IMR-90 (cell line): ENCODE results near the gene FRG2. TPM values are rescaled to one million over a fixed set of nuclear protein-coding genes. Genes with fewer than 3 reads are reported as not detected.
"Not testable (repeated sequence)": the region's sequence is repeated elsewhere in the genome, so short reads cannot be mapped to it uniquely, and the experiment has no call there.

Experiments
- ATAC-seq: fragments of 200-7000 bp; cut with Tn5 transposase; 2 replicates; pipeline ENCODE4 v1.9.1; 2020; ENCODE audit warnings: low read depth, mild to moderate bottlenecking, moderate library complexity
- BruUV-seq: library from RNA; stranded (reverse); fragments of 400-500 nt; replicated peaks from 2 replicates; lab custom pipeline; 2021; lab: Mats Ljungman, UMichigan
- CTCF ChIA-PET: fragments of 300-600 bp; formaldehyde crosslinking; extraction: SDS; loops from one replicate; lab custom pipeline; 2021; ENCODE audit warnings: antibody characterized with exemption; lab: Yijun Ruan, JAX
- POLR2A ChIA-PET: fragments of 300-600 bp; sonication (Branson Sonifier 250); formaldehyde crosslinking; loops from one replicate; lab custom pipeline; 2022; ENCODE audit warnings: antibody characterized with exemption; ENCODE audit not compliant: unreplicated experiment; lab: Charles Lee
- DNase-seq: peaks from one replicate; pipeline ENCODE4 v3.0.0; 2013
- H2AFZ ChIP-seq: replicated peaks from 2 replicates; pipeline ENCODE3; 2013; ENCODE audit warnings: low read length, mild to moderate bottlenecking; ENCODE audit not compliant: poor library complexity
- H2AK5ac ChIP-seq: 2 replicates; pipeline ENCODE4 v1.6.1; 2013; ENCODE audit warnings: low read depth, low read length, inconsistent platforms
- H2AK9ac ChIP-seq: replicated peaks from 2 replicates; pipeline ENCODE3; 2013; ENCODE audit warnings: mild to moderate bottlenecking, low read depth, low read length, moderate library complexity; ENCODE audit not compliant: poor library complexity
- H2BK120ac ChIP-seq: 2 replicates; pipeline ENCODE4 v1.6.1; 2013; ENCODE audit warnings: low read depth, low read length, inconsistent platforms
- H2BK15ac ChIP-seq: 3 replicates; pipeline ENCODE4 v1.6.1; 2013; ENCODE audit warnings: low read depth, low read length, inconsistent platforms
- H2BK20ac ChIP-seq: 2 replicates; pipeline ENCODE4 v1.6.1; 2013; ENCODE audit warnings: low read depth, mild to moderate bottlenecking, inconsistent platforms, low read length, moderate library complexity
- H2BK5ac ChIP-seq: 2 replicates; pipeline ENCODE4 v1.6.1; 2013; ENCODE audit warnings: mild to moderate bottlenecking, low read depth, low read length, inconsistent platforms; ENCODE audit not compliant: poor library complexity, severe bottlenecking
- H3K14ac ChIP-seq: replicated peaks from 2 replicates; pipeline ENCODE4 v1.6.1; 2013; ENCODE audit warnings: low read depth, low read length, inconsistent platforms
- H3K18ac ChIP-seq: 2 replicates; pipeline ENCODE4 v1.6.1; 2013; ENCODE audit warnings: low read depth, low read length, control low read depth
- H3K23ac ChIP-seq: 2 replicates; pipeline ENCODE4 v1.6.1; 2013; ENCODE audit warnings: low read depth, low read length, inconsistent platforms
- H3K27ac ChIP-seq: 2 replicates; pipeline ENCODE4 v1.5.1; 2013; ENCODE audit warnings: mild to moderate bottlenecking, control low read depth, low read length; ENCODE audit not compliant: insufficient read depth
- H3K27me3 ChIP-seq: 2 replicates; pipeline ENCODE4 v1.6.1; 2013; ENCODE audit warnings: low read length; ENCODE audit not compliant: control insufficient read depth, insufficient read depth
- H3K36me3 ChIP-seq: 2 replicates; pipeline ENCODE4 v1.6.1; 2013; ENCODE audit warnings: low read length, mixed read lengths; ENCODE audit not compliant: control insufficient read depth, insufficient read depth
- H3K4ac ChIP-seq: 2 replicates; pipeline ENCODE4 v1.6.1; 2013; ENCODE audit warnings: low read depth, low read length, inconsistent platforms
- H3K4me1 ChIP-seq: 2 replicates; pipeline ENCODE4 v1.6.1; 2013; ENCODE audit warnings: low read length, mixed read lengths; ENCODE audit not compliant: control insufficient read depth, insufficient read depth
- H3K4me2 ChIP-seq: 2 replicates; pipeline ENCODE4 v1.6.1; 2013; ENCODE audit warnings: low read depth, mild to moderate bottlenecking, control low read depth, low read length, moderate library complexity
- H3K4me3 ChIP-seq: 2 replicates; pipeline ENCODE4 v1.5.1; 2013; ENCODE audit warnings: low read depth, mild to moderate bottlenecking, control low read depth, low read length, moderate library complexity; ENCODE audit not compliant: insufficient read depth
- H3K56ac ChIP-seq: 2 replicates; pipeline ENCODE4 v1.6.1; 2013; ENCODE audit warnings: low read length, inconsistent platforms; ENCODE audit not compliant: insufficient read depth; ENCODE audit errors: extremely low read depth
- H3K79me1 ChIP-seq, 2 experiments: 2 replicates each; pipeline ENCODE4 v1.6.1; 2013; ENCODE audit warnings: low read length in 2 of 2, inconsistent platforms in 1 of 2, low read depth in 1 of 2
- H3K9ac ChIP-seq: 2 replicates; pipeline ENCODE4 v1.6.1; 2013; ENCODE audit warnings: low read depth, low read length, control low read depth
- H3K9me1 ChIP-seq: 2 replicates; pipeline ENCODE4 v1.6.1; 2013; ENCODE audit warnings: low read length, inconsistent platforms; ENCODE audit not compliant: insufficient read depth
- H3K9me3 ChIP-seq: 2 replicates; pipeline ENCODE4 v1.6.1; 2013; ENCODE audit warnings: low read length; ENCODE audit not compliant: control insufficient read depth, insufficient read depth
- H4K20me1 ChIP-seq: 2 replicates; pipeline ENCODE4 v1.6.1; 2013; ENCODE audit warnings: low read length, inconsistent platforms; ENCODE audit not compliant: insufficient read depth
- H4K5ac ChIP-seq: 2 replicates; pipeline ENCODE4 v1.6.1; 2013; ENCODE audit warnings: mild to moderate bottlenecking, low read depth, low read length, control low read depth
- H4K8ac ChIP-seq, 2 experiments: 2 replicates each; pipeline ENCODE4 v1.6.1; 2013; ENCODE audit warnings: low read depth in 2 of 2, low read length in 2 of 2, control low read depth in 1 of 2, inconsistent platforms in 1 of 2
- H4K91ac ChIP-seq: 2 replicates; pipeline ENCODE4 v1.6.1; 2013; ENCODE audit warnings: low read depth, low read length, inconsistent platforms; ENCODE audit not compliant: insufficient read depth
- WGBS, 2 experiments: methylation state at CpG; one replicate each; pipeline versions ENCODE4 v1.1.5 to v1.1.7; 2013; ENCODE audit warnings: missing lambda C conversion rate in 2 of 2; ENCODE audit not compliant: insufficient read length in 1 of 2; ENCODE audit errors: extremely low coverage in 2 of 2; 5-methylcytosine and 5-hydroxymethylcytosine counted together
- dilution Hi-C: fragments of 300-500 bp; cut with HindIII; formaldehyde crosslinking; loops from one replicate; pipeline ENCODE4 v1.14.3; 2018; ENCODE audit warnings: low sequenced_read_pairs; ENCODE audit not compliant: unreplicated experiment
- in situ Hi-C: fragments of 300-500 bp; cut with MboI; formaldehyde crosslinking; loops from 3 replicates; pipeline ENCODE4 v1.14.3; 2019; ENCODE audit warnings: low sequenced_read_pairs, inconsistent platforms, mixed read lengths
- intact Hi-C: fragments of 100-400 bp; cut with micrococcal nuclease; formaldehyde crosslinking; loops from 2 replicates; pipeline ENCODE4 v1.10.0; 2022
- polyA plus RNA-seq, 3 experiments: library from polyadenylated mRNA; depleted of rRNA; stranded (reverse); fragments of >200 nt; gene quantifications; 2 replicates each; pipeline ENCODE4 v1.2.3, GENCODE V29; 2012; ENCODE audit warnings: low replicate concordance in 1 of 3
- total RNA-seq: library from RNA; depleted of rRNA; stranded (reverse); fragments of >200 nt; gene quantifications from 2 replicates; pipeline ENCODE4 v1.2.3, GENCODE V29; 2012

FRG2 gene
- total and polyA plus RNA-seq, 2 of the 4 experiments (the other 2 are of a cell fraction) = not detected

- H3K4me2 ChIP-seq, H3K9ac ChIP-seq, H3K4me1 ChIP-seq, intact Hi-C loops, H2BK15ac ChIP-seq, H3K27ac ChIP-seq, H3K27me3 ChIP-seq, H2BK20ac ChIP-seq, H2AK5ac ChIP-seq, H3K79me1 ChIP-seq, H2BK120ac ChIP-seq, H2BK5ac ChIP-seq, H3K56ac ChIP-seq, H4K5ac ChIP-seq, H4K20me1 ChIP-seq, ATAC-seq, in situ Hi-C loops, H2AFZ ChIP-seq, H3K18ac ChIP-seq, H3K4me3 ChIP-seq, DNase-seq, H3K9me3 ChIP-seq, CTCF ChIA-PET, H3K14ac ChIP-seq, H3K9me1 ChIP-seq, POLR2A ChIA-PET, H4K91ac ChIP-seq, H3K4ac ChIP-seq, dilution Hi-C loops, H3K23ac ChIP-seq, BruUV-seq, H3K36me3 ChIP-seq, H4K8ac ChIP-seq, H2AK9ac ChIP-seq: not testable (repeated sequence)
- 59% methylated on average over 4 of the region's 41 CpGs; no CpG with 5 or more reads in 1 of the 2 experiments for WGBS, 2 experiments
Measured at GRCh38 chr4:189983916-189984526, 43.0 kb downstream of the FRG2 start.
